NCI-H460 (cell line): ENCODE data around the gene CALHM3. TPM values are rescaled to one million over a fixed set of nuclear protein-coding genes. Genes with fewer than 3 reads are reported as not detected.

Source experiments
- DNase-seq: peaks from one replicate; pipeline ENCODE4 v3.0.0-alpha.2; 2016; ENCODE audit warnings: low read depth; ENCODE audit errors: extremely low read depth
- total RNA-seq: library from RNA; depleted of rRNA; stranded (reverse); fragments of >200 nt; shearing (Covaris generic); gene quantifications from 2 replicates; pipeline ENCODE4 v1.2.3, GENCODE V29; 2014

CALHM3 gene
- total RNA-seq, 1 experiment from 2014 or later: not detected

GRCh38 chr10:103476046-103476768 lies 2.8 kb downstream of the CALHM3 start:
- no peak for DNase-seq

GRCh38 chr10:103475437-103475836 lies 3.6 kb downstream of the CALHM3 start:
- DNase-seq: no peak

GRCh38 chr10:103474077-103474476 lies 5.0 kb downstream of the CALHM3 start:
- DNase-seq: no peak

- no peak for DNase-seq
These were observed 5.8 kb downstream of the CALHM3 start for GRCh38 chr10:103473261-103473671.

- no peak for DNase-seq
These were observed 7.0 kb downstream of the CALHM3 start for GRCh38 chr10:103472005-103472404.

- DNase-seq: no peak
These were observed 8.0 kb downstream of the CALHM3 start for GRCh38 chr10:103470761-103471653.

- no peak for DNase-seq
These were observed 9.8 kb downstream of the CALHM3 start for GRCh38 chr10:103469201-103469600.

- no peak for DNase-seq
These were observed 11.6 kb downstream of the CALHM3 start for GRCh38 chr10:103467406-103467805.

- no peak for DNase-seq
These were observed 12.3 kb downstream of the CALHM3 start for GRCh38 chr10:103466734-103467133.

- DNase-seq: no peak
These were observed 13.4 kb downstream of the CALHM3 start for GRCh38 chr10:103465411-103466179.

GRCh38 chr10:103463499-103463898 lies 15.5 kb downstream of the CALHM3 start:
- DNase-seq: no peak

- no peak for DNase-seq
These were observed 19.4 kb downstream of the CALHM3 start for GRCh38 chr10:103459615-103460014.

GRCh38 chr10:103458720-103459119 lies 20.3 kb downstream of the CALHM3 start, which contains the start of gene CALHM1:
Gene CALHM1, minus strand, starts transcription at chr10:103458900. Its CDS starts 149 bp downstream, at chr10:103458751.
- no peak for DNase-seq

- no peak for DNase-seq
These were observed 21.0 kb downstream of the CALHM3 start for GRCh38 chr10:103457896-103458583.

GRCh38 chr10:103457176-103457712 lies 21.8 kb downstream of the CALHM3 start:
- no peak for DNase-seq

GRCh38 chr10:103456074-103456660 lies 22.9 kb downstream of the CALHM3 start:
- DNase-seq: no peak

- no peak for DNase-seq
These were observed 23.8 kb downstream of the CALHM3 start for GRCh38 chr10:103455235-103455634.

GRCh38 chr10:103454026-103454425 lies 25.0 kb downstream of the CALHM3 start:
- no peak for DNase-seq

GRCh38 chr10:103452506-103453230 lies 26.4 kb downstream of the CALHM3 start:
- DNase-seq: no peak
